Measurements from ENCODE around the gene PCDH19. TPM values are rescaled to one million over a fixed set of nuclear protein-coding genes. Genes with fewer than 3 reads are reported as not detected.
A peak's percentile ranks its signal among the peaks of the same experiment; 100 is the strongest.

PCDH19 gene
- polyA plus RNA-seq, 2 of the 4 experiments (the other 2 are of a cell fraction) = 0.01 to 0.03 TPM

DNA sequence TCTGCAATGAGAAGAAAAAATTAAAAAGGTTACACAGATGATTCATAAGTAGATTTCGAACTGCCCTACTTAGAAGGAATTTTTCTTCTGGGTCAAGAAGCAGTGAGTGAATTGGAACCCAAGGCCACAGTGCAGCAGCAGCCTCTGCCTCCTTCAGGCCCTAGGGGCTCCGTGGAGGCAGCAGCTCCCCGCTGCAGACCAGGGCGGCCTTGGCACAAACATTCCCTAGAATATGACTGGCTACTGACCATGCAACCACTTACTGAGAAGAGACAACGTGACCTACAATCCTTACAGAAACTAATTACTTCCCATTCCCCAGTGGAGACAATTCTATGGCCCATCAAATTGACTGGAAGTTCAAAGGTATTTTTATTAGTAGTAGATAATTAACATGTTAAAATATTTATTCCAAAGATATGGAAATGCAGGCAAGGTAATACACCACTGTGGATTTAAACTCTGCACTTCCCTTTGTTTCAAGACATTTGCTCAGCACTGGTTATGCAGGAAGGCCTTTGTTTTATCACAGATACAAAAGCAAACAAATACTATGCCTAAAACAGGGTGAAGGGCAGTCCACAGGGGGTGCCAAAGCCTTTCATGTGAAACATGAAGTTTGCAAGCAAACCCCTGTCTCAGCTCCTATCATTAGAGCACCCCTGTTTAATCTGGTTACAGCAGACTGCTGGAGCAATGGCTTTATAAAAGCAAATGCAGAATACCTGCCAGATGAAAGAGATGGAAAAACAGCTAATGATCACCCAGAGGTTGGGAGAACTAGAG is 59.2 kb downstream of the PCDH19 start (continued):
- no peak for TF ChIP-seq HOXB13 (CRISPR knock-in tag; IDR thresholded peaks at IDR 0.05; ENCODE audit: low read depth)
- no peak for TF ChIP-seq PHF8 (IDR thresholded peaks at IDR 0.05; ENCODE audit: borderline replicate concordance, low read depth)
- TF ChIP-seq, protein P1, sequence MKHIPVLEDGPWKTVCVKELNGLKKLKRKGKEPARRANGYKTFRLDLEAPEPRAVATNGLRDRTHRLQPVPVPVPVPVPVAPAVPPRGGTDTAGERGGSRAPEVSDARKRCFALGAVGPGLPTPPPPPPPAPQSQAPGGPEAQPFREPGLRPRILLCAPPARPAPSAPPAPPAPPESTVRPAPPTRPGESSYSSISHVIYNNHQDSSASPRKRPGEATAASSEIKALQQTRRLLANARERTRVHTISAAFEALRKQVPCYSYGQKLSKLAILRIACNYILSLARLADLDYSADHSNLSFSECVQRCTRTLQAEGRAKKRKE (CRISPR knock-in tag; IDR thresholded peaks at IDR 0.05; ENCODE audit: low read depth) = no peak
- TF ChIP-seq HOXB5 (CRISPR knock-in tag; IDR thresholded peaks at IDR 0.05) = no peak

DNA sequence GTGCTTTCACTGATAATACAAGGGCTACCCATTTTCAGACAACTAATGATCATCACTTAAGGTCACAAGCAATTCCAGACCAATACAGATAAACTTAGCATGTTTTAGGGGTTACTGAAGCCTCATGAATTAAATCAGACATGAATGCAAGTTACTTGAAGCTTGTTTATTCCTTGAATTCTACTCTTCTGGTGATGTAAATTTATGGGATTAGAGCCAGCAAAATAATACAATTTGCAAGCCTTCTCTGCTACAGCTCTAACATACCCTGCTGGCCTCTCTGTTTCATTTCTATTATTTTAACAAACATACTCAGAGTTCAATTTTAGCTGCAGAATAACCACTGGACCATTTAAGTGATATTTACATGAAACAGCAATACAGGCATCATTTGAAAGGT is 60.7 kb downstream of the PCDH19 start:
- H3K27ac ChIP-seq = no peak overlapping the region
- CTCF ChIA-PET = no interaction called here
- no peak for TF ChIP-seq MAZ (IDR thresholded peaks at IDR 0.05; ENCODE audit: borderline replicate concordance, low read depth, low read length)
- DNase-seq (ENCODE audit: low read depth in 1 of 2, low spot score in 1 of 2) = no peak
- ATAC-seq = no peak
- POLR2A ChIA-PET = no interaction called here
- FAIRE-seq = peak; percentile 86
- H3K9me3 ChIP-seq = no peaks in the 10 kb centered on the region
- H3K4me1 ChIP-seq = no peaks in the 10 kb centered on the region
- no peak overlapping the region for H3K4me3 ChIP-seq
- H3K4me2 ChIP-seq = no peak overlapping the region

DNA sequence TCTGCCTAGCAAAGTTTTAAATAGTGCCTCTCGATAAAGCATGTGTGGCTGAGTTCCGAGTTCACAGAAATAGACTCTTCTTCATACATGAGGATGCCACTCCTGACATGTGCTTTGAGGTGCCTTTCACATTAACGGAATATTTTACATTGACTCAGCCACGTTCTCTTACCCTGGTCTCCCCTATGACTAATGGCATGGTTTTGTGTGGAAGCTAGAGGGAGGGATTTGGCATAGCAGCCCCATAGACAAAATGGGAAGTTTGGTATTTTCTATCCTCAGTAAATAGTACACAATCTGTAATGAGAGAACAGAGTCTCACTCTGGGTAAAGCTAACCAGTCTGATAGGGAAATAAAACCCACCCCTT is 68.9 kb downstream of the PCDH19 start:
- TF ChIP-seq HDAC2 (IDR thresholded peaks at IDR 0.05) = no peak
- TF ChIP-seq MAZ (IDR thresholded peaks at IDR 0.05; ENCODE audit: borderline replicate concordance, low read depth, low read length) = no peak
- TF ChIP-seq NFE2L2 (conservative IDR thresholded peaks at IDR 0.05; ENCODE audit: low read length) = no peak
- TF ChIP-seq EHMT2 (IDR thresholded peaks at IDR 0.05; ENCODE audit: low read depth) = no peak
- TF ChIP-seq CHD4 (IDR thresholded peaks at IDR 0.05; ENCODE audit: borderline replicate concordance) = no peak
- no peak for TF ChIP-seq ZSCAN20 (CRISPR knock-in tag; IDR thresholded peaks at IDR 0.05)
- TF ChIP-seq TP53 (CRISPR knock-in tag; IDR thresholded peaks at IDR 0.05) = no peak
- no peak for TF ChIP-seq CBX8 (IDR thresholded peaks at IDR 0.05)
- TF ChIP-seq, protein P2, sequence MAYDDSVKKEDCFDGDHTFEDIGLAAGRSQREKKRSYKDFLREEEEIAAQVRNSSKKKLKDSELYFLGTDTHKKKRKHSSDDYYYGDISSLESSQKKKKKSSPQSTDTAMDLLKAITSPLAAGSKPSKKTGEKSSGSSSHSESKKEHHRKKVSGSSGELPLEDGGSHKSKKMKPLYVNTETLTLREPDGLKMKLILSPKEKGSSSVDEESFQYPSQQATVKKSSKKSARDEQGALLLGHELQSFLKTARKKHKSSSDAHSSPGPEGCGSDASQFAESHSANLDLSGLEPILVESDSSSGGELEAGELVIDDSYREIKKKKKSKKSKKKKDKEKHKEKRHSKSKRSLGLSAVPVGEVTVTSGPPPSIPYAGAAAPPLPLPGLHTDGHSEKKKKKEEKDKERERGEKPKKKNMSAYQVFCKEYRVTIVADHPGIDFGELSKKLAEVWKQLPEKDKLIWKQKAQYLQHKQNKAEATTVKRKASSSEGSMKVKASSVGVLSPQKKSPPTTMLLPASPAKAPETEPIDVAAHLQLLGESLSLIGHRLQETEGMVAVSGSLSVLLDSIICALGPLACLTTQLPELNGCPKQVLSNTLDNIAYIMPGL (CRISPR knock-in tag; IDR thresholded peaks at IDR 0.05; ENCODE audit: borderline replicate concordance) = no peak
- TF ChIP-seq, protein P3, sequence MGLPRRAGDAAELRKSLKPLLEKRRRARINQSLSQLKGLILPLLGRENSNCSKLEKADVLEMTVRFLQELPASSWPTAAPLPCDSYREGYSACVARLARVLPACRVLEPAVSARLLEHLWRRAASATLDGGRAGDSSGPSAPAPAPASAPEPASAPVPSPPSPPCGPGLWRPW (IDR thresholded peaks at IDR 0.05) = no peak
- no peak for TF ChIP-seq FOXS1 (CRISPR knock-in tag; IDR thresholded peaks at IDR 0.05)
- TF ChIP-seq, protein P4, sequence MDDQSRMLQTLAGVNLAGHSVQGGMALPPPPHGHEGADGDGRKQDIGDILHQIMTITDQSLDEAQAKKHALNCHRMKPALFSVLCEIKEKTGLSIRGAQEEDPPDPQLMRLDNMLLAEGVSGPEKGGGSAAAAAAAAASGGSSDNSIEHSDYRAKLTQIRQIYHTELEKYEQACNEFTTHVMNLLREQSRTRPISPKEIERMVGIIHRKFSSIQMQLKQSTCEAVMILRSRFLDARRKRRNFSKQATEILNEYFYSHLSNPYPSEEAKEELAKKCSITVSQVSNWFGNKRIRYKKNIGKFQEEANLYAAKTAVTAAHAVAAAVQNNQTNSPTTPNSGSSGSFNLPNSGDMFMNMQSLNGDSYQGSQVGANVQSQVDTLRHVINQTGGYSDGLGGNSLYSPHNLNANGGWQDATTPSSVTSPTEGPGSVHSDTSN (IDR thresholded peaks at IDR 0.05) = no peak
- no peak for TF ChIP-seq KDM1A (IDR thresholded peaks at IDR 0.05; ENCODE audit: low read depth)
- no peak for TF ChIP-seq FOSL2 (IDR thresholded peaks at IDR 0.05)
- TF ChIP-seq FOSL2 (CRISPR knock-in tag; IDR thresholded peaks at IDR 0.05) = no peak
- TF ChIP-seq, protein P5, sequence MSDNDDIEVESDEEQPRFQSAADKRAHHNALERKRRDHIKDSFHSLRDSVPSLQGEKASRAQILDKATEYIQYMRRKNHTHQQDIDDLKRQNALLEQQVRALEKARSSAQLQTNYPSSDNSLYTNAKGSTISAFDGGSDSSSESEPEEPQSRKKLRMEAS (IDR thresholded peaks at IDR 0.05) = no peak
- TF ChIP-seq HOXB5 (CRISPR knock-in tag; IDR thresholded peaks at IDR 0.05) = no peak
- DNase-seq (ENCODE audit: low read depth in 1 of 2, low spot score in 1 of 2) = no peak

More for the DNA sequence above, 68.9 kb downstream of the PCDH19 start:
- ATAC-seq (no peak), FAIRE-seq (no peak)
- Histone ChIP-seq H3K4me1 (no peaks in the 10 kb centered on the region), H3K4me3 (no peak overlapping the region), H3K4me2 (no peak overlapping the region), H3K27ac (no peak overlapping the region), H3K9me3 (no peaks in the 10 kb centered on the region)
- 3% methylated on average over 4 of the region's 4 CpGs for WGBS (ENCODE audit: missing lambda C conversion rate)
- ChIA-PET CTCF (interaction anchor here (0.8 to 1.0 kb wide), 2 partner anchors 10 to 72 kb away, joined by 3 read pairs; no protein-coding TSS in a partner anchor), POLR2A (no interaction called here)
